Lower leg skin (tissue), 3 donors: Measurements from ENCODE around the gene CDK13.

ENCODE experiments used
- CTCF ChIP-seq, 3 donors: fragments of 450-650 bp; IDR thresholded peaks; one replicate each; pipeline ENCODE4 v1.5.1; 2016; ENCODE audit warnings: antibody characterized with exemption in 3 of 3, mild to moderate bottlenecking in 3 of 3, moderate library complexity in 2 of 3
- POLR2A ChIP-seq, 2 donors: fragments of 450-650 bp; IDR thresholded peaks; one replicate each; pipeline ENCODE4 v1.6.1; 2016 to 2017; ENCODE audit warnings: antibody characterized with exemption in 2 of 2, mild to moderate bottlenecking in 1 of 2, moderate library complexity in 1 of 2

- no peak for TF ChIP-seq POLR2A (IDR thresholded peaks at IDR 0.05)
- no peak for TF ChIP-seq CTCF (IDR thresholded peaks at IDR 0.05)
These were observed 27.0 kb upstream of the CDK13 start for GRCh38 chr7:39923091-39923490.
